Frontal cortex (tissue), 4 donors: ENCODE measurements around the gene TRIM54. TPM values are rescaled to one million over a fixed set of nuclear protein-coding genes. Genes with fewer than 3 reads are reported as not detected.
"Not testable (repeated sequence)": the region's sequence is repeated elsewhere in the genome, so short reads cannot be mapped to it uniquely, and the experiment has no call there.

Source experiments
- DNase-seq, 2 donors: peaks; one replicate each; pipeline ENCODE4 v3.0.0; 2012; ENCODE audit warnings: low spot score in 2 of 2
- FAIRE-seq: peaks from 2 replicates; lab custom pipeline; 2012; peaks lifted over from hg19 to GRCh38; lab: Jason Lieb, UNC
- total RNA-seq: library from RNA; depleted of rRNA; stranded (reverse); fragments of >200 nt; gene quantifications from one replicate; pipeline ENCODE4 v1.2.3, GENCODE V29; 2014
- donor health status: control.
- donor health status: control.
- donor health status: control.

The TRIM54 gene
- total RNA-seq, 1 donor from 2014 or later: not detected

- DNase-seq: no peak
- no peak for FAIRE-seq
These were observed 26.6 kb upstream of the TRIM54 start for GRCh38 chr2:27255660-27256059.

DNA sequence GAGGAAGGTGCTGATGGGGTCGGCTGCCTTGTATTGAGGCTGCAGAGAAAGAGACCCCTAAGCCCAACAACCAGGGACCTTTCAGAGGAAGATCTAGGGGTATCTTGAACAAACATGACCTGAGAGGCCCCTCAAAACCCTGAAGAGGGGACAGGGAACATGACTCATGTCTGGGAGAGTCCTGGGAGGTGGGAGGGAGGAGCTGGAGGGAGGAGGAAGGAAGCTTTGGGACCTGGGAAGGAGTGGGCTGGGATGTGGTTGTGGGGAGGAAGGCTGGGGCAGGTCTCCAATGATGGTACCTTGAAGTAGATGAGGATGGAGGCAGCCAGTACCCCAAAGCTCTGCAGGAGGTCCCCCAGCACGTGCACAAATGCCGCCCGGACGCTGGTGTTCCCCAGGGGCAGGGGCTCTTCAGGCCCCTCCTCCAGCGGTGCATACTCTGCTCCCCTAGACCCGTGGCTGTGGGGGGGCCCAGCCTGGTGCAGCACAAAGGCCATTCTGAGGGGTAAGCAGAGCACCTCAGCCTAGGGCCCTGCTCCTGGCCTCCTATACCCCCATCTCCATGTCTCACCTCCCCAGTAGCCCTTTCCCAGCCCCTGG lies 25.3 kb upstream of the TRIM54 start:
- DNase-seq: no peak
- FAIRE-seq: no peak

- FAIRE-seq: no peak
These were observed 24.2 kb upstream of the TRIM54 start for GRCh38 chr2:27258051-27258450.

GRCh38 chr2:27261241-27261925 lies 20.8 kb upstream of the TRIM54 start:
- DNase-seq: no peak
- FAIRE-seq: no peak

More at GRCh38 chr2:27258051-27258450, 24.2 kb upstream of the TRIM54 start:
- no peak for DNase-seq

GRCh38 chr2:27261926-27262298 lies 20.3 kb upstream of the TRIM54 start:
- no peak for FAIRE-seq
- peak in 1 of 2 donors; percentile 34 for DNase-seq

DNA sequence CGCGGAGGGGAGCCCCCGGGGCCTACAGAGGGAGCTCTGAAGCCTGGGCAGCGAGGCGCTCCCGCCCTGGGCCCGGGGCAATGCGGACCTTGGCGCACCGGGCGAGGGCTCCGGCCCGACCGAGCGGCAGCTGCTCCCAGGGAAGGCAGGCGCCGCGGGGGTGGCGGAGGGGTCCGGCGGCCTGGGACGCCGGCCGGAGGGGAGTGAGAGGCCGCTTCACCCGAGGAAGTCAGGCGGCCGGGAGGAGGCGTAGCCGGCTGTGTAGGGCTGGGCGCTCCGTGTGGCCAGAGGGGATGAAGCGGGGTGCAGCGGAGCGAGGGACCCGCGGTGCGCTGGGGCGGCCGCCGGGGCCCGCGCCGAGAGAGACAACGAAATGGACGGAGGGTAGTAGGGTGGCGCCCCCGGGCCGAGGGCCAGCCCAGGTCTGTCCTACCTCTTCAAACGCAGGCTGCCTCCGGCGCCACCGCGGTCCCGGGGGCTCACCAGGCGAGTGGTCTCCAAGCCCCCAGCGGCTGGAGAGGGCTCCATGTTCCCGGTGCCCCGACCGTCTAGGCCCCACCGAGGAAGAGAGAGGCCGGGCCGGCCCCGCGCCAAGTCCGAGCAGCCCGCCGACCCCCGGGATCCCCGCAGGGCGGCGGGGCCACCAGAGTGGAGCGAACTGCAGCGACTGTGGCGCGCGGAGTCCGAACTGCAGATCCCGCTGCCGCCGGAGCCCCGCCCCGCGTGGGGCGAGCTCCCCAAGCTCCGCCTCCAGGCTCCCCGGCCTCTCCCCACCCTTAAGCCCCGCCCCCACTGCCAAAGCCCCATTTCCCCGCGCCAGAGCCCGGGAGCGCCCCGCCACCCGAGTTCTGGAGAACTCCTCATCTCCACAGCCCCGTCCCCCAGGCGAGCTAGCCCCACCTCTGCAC lies 19.6 kb upstream of the TRIM54 start, which contains the start of gene SLC30A3:
Gene SLC30A3, minus strand, starts transcription at position 669 of the 908 bp plus-strand sequence. Its CDS starts 141 bp downstream, at position 528.
- peak; percentile 78 to 87 for DNase-seq
- FAIRE-seq: no peak

DNA sequence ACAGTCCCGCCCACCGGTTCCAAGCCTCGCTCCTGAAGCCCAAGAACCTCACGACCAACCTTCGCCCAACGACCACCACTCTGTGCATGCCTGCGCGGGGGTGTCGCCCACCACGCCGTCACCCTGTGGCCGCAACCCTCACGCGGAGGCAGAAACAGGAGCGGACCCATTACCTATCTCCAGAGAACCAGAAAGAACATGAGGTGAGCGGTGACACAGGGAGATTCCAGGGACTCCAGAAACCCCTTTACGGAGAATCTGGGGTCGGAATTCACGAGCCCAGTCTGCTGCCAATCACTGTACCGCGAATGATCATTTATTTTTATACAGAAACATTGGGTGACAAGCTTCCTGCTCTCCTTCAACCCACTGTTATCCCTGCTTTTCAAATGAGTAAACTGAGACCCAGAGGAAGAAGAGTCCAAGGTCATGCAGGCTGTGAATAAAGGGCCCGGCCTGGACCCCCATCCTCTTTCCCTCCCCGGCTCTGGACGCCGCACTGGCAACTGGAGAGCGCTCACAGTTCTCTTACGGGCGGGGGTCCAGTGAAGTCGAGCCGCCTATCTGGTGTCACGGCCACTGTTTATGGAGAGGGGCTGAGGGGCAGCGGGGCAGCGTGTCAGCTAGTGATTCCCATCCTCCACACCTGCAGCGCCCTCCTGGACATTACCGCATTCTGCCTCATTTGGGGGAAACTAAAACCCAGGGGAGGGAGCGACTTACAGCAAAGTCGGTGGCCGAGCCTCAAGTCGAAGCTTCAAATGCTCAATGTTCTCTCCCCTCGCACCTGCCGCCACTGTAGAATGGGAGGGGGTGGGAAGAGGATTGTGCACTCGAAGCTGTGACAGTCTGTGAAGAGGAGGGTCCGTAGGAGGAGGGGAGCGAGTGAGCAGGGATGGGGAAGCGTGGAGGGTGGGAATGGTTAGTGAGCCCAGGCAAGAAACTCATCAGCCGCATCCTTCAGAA lies 18.7 kb upstream of the TRIM54 start:
- DNase-seq: peak; percentile 34 to 52
- no peak for FAIRE-seq

DNA sequence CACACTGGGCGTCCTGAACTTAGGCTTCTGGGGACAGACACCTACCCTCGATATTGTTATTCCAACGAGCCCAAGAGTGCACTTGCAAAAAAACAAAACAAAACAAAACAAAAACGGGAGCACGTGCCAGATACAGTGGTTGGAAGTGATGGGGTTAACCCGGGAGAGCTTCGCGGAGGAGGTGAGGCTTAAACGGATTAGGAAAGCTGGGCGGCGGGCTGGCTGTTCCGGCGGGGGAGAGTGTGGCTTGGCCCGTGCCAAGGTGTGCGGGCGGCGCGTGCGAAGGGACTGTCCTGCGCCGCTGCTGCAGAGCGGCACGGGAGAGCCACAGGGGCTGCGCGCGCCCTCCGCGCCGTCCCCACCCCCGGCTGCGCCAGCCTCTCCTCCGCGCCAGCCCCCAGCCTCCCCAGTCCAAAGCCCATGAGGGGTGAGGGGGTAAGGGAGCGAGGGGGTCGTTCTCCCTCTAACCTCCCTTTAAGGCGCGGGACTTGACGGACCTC lies 17.9 kb upstream of the TRIM54 start:
- FAIRE-seq (no peak), DNase-seq (peak in 1 of 2 donors; percentile 35)

DNA sequence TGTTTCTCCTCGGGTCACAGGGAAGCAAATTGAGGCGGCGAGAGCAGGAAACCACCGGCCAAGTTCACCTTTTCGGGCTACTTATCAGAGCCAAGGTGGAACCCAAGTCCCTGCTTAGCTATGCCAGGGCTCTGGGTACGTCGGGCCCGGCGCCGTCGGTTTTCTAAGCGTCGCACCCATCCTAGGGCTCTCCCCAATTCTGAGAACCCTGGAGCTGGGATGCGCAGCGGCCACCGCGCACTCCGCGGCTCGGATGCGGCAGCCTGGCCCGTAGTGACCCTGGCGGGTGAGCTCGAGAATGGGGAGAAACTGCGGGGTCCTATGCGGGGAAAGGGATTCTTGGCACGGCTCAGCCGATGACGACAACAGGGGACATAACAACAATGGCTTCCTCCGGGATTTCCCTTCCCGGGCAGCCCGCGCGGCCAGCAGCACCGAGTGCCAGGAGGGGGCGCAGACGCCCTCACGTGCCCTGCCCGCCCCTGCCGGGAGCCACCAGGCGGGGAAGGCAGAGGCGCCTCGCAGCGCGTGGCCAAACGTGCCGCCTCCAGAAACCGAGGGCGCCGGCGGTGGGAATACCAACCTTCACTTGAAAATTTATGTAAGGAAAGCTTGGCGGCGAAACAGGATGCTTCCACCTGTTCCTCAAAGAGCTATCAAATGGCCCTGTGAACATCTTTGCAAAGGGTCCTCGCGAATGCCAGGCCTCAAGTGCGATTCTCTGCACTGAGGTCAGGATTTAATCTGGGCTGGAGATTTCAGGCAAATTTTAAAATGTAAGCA lies 17.3 kb upstream of the TRIM54 start:
- peak; percentile 76 to 85 for DNase-seq
- FAIRE-seq: no peak

DNA sequence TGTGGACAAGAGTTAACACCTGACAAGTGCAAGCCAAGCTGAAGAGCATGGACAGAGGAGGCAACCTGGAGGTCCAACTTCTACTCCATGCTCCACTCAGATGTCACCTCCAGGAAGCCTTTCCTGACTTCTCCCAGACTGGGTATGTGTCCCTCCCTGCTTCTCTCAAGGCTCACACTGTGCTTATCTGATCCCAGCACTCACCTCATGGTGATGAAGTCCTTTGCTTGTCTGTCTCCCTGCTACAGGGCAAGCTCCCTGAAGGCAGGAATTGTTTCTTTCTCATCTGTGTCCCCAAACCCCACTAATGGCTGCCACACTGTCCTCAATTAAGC lies 16.7 kb upstream of the TRIM54 start:
- FAIRE-seq (no peak), DNase-seq (no peak)

- not testable (repeated sequence) for FAIRE-seq, DNase-seq
These were observed 13.9 kb upstream of the TRIM54 start for GRCh38 chr2:27268296-27268695.

DNA sequence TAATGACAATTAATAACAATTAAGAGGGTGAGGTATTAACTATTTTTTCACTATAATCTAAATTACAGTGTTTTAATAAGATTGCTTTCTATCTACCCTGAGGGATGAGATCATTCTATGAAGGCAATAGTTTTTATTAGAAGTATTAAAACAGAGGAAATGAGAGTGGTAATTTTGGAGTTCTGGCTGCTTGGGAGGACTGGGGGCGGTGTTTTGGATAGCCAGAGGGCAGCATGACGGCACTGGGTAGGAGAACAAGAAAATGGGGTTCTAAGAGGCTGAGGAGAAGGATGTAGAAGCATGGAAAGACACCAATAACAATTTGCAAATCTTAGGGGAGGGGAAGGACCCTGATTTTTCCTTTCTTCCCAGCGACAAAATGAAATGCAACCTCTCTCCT lies 12.1 kb upstream of the TRIM54 start:
- DNase-seq (no peak), FAIRE-seq (no peak)

GRCh38 chr2:27270670-27271069 lies 11.6 kb upstream of the TRIM54 start:
- DNase-seq (no peak), FAIRE-seq (no peak)

DNA sequence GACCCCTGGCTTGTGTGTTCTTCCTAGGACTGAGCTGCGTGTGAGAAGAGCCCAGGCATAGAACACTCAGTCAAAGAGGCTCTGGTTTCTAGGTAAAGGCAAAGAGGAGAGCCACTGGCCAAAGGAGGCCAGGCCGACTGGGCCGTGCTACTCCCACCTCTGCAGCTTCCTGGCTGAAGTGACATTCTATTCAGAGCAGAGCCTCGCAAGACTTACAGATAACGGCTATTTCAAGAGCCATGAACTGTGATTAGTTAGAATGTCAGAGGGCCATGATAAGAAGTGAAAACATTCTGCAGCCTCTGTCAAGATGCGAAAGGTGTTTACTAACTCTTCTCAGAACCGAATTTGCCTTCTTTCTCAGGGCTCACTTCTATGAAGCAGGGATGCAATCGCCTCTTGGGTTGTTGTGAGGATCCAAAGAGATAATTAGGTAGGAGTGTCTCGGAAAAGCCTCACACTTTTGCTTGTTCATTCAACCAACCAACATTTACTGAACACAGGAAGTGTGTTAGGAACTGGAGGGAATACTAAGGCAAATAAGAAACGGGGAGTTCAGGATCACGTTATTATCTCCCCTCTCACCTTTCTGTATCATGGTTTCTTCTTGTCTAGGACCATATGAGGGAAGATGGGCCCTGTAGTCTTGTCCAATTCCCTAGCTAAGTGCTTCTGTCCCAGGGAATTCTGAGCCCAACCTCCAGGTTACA lies 10.4 kb upstream of the TRIM54 start:
- DNase-seq: no peak
- FAIRE-seq: no peak

GRCh38 chr2:27272537-27273522 lies 9.4 kb upstream of the TRIM54 start:
- DNase-seq, FAIRE-seq: not testable (repeated sequence)

DNA sequence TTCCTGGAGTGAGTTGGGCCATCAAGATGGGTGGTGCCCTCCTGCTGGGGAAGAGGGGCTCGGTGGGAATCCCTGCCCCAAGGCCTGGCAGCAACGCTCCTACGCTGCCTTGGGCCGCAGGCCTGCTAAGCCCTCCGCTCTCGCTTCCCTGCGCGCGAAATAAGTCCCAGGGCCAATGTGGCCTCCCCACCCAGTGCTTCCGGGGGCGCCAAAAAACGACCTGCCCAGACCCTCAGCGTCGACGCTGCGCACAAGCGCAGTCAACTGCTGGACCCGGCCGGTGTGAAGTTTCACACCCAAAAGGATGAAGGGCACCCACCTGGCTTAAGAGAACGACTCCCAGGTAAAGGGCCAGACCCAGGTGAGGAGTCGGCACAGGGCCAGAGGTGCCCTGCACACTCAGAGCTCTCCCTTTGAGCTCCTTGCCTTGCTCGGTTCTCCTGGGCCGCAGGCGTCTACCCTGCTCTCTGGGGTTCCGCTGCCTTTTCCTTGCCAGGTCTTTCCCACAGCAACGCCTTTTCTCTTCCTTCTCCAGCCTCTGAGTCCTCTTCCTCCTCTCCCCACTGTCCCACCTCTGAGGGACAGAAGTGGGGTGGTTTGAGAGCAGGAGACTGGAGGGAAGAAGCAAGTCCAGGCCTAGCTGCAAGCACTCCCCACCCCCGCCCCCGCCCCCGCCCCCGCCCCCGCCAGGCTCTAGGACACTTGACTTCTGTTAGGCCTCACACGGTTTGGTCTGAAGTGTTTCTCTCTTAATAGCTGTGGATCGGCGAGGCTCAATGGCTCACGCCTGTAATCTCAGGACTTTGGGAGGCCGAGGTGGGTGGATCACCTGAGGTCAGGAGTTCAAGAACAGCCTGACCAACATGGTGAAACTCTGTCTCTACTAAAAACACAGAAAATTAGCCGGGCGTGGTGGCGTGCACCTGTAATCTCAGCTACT lies 6.7 kb upstream of the TRIM54 start, which contains the start of gene DNAJC5G:
Gene DNAJC5G, plus strand, starts transcription at position 223 of the 940 bp plus-strand sequence. CDS start 1,296 bp downstream, outside the sequence.
- no peak for DNase-seq
- no peak for FAIRE-seq
